KMS-11 (cell line): ENCODE data around the gene FNDC4.

Experiments
- H2AFZ ChIP-seq: fragments of 200-600 bp; sonication (generic); 2 replicates; pipeline ENCODE4 v1.6.1; 2016; ENCODE audit warnings: antibody characterized with exemption, mixed run types, low read depth
- H3K27ac ChIP-seq: fragments of 200-600 bp; sonication (generic); 2 replicates; pipeline ENCODE4 v1.6.1; 2016; ENCODE audit warnings: mild to moderate bottlenecking, mixed run types
- H3K27me3 ChIP-seq: fragments of 200-600 bp; sonication (generic); 2 replicates; pipeline ENCODE4 v1.6.1; 2017; ENCODE audit warnings: mild to moderate bottlenecking, low read depth, mixed run types, moderate library complexity; ENCODE audit not compliant: insufficient read depth
- H3K36me3 ChIP-seq: fragments of 200-600 bp; sonication (generic); 2 replicates; pipeline ENCODE4 v1.6.1; 2017; ENCODE audit warnings: mild to moderate bottlenecking, mixed run types; ENCODE audit not compliant: insufficient read depth
- H3K4me1 ChIP-seq: fragments of 200-600 bp; sonication (generic); 2 replicates; pipeline ENCODE4 v1.6.1; 2016; ENCODE audit warnings: mild to moderate bottlenecking, low read depth, mixed run types; ENCODE audit not compliant: poor library complexity, severe bottlenecking
- H3K4me2 ChIP-seq: fragments of 200-600 bp; sonication (generic); 2 replicates; pipeline ENCODE4 v1.7.0; 2016; ENCODE audit warnings: mild to moderate bottlenecking, mixed run types
- H3K4me3 ChIP-seq: fragments of 200-600 bp; sonication (generic); IDR thresholded peaks from 2 replicates; pipeline ENCODE4 v1.6.1; 2017; ENCODE audit warnings: low read depth, low read length, mixed read lengths; ENCODE audit not compliant: insufficient read depth
- H3K79me2 ChIP-seq: fragments of 200-600 bp; sonication (generic); 2 replicates; pipeline ENCODE4 v1.6.1; 2016; ENCODE audit warnings: low read depth, mixed run types; ENCODE audit not compliant: insufficient read depth
- H3K9ac ChIP-seq: fragments of 200-600 bp; sonication (generic); 2 replicates; pipeline ENCODE4 v1.6.1; 2016; ENCODE audit warnings: mild to moderate bottlenecking, mixed run types
- H4K20me1 ChIP-seq: fragments of 200-600 bp; sonication (generic); 2 replicates; pipeline ENCODE4 v1.6.1; 2016; ENCODE audit warnings: mild to moderate bottlenecking, mixed run types; ENCODE audit not compliant: insufficient read depth
- CTCF ChIP-seq: fragments of 200-600 bp; sonication (generic); conservative IDR thresholded peaks from 2 replicates; pipeline ENCODE4 v1.6.1; 2017; ENCODE audit warnings: low read depth, mild to moderate bottlenecking, antibody characterized with exemption, low read length, moderate library complexity, mixed read lengths

FNDC4 gene

GRCh38 chr2:27451095-27451494, 43.9 kb downstream of the FNDC4 start:
- H3K79me2 ChIP-seq: no peaks in the 10 kb centered on the region
- no peaks in the 10 kb centered on the region for H4K20me1 ChIP-seq
- no peak overlapping the region for H2AFZ ChIP-seq
- H3K36me3 ChIP-seq: no peaks in the 10 kb centered on the region
- H3K4me2 ChIP-seq: no peak overlapping the region
- H3K4me1 ChIP-seq: peaks cover 3% of the 10 kb centered on the region
- no peak overlapping the region for H3K27ac ChIP-seq
- no peak overlapping the region for H3K9ac ChIP-seq
- no peak for TF ChIP-seq CTCF
- no peaks in the 10 kb centered on the region for H3K27me3 ChIP-seq
- no peak overlapping the region for H3K4me3 ChIP-seq

GRCh38 chr2:27448381-27448780, 46.6 kb downstream of the FNDC4 start:
- no peak overlapping the region for H3K4me3 ChIP-seq
- H3K79me2 ChIP-seq: no peaks in the 10 kb centered on the region
- H3K27ac ChIP-seq: no peak overlapping the region
- no peaks in the 10 kb centered on the region for H3K36me3 ChIP-seq
- H3K4me1 ChIP-seq: peaks cover 5% of the 10 kb centered on the region
- H2AFZ ChIP-seq: no peak overlapping the region
- TF ChIP-seq CTCF: no peak
- no peak overlapping the region for H3K9ac ChIP-seq
- H3K27me3 ChIP-seq: no peaks in the 10 kb centered on the region
- no peak overlapping the region for H3K4me2 ChIP-seq
- H4K20me1 ChIP-seq: no peaks in the 10 kb centered on the region

GRCh38 chr2:27446057-27446456, 48.9 kb downstream of the FNDC4 start:
- no peak overlapping the region for H3K4me2 ChIP-seq
- H2AFZ ChIP-seq: no peak overlapping the region
- H3K27me3 ChIP-seq: no peaks in the 10 kb centered on the region
- peaks cover 5% of the 10 kb centered on the region for H3K4me1 ChIP-seq
- H3K4me3 ChIP-seq: no peak overlapping the region
- no peaks in the 10 kb centered on the region for H3K79me2 ChIP-seq
- H3K27ac ChIP-seq: no peak overlapping the region
- no peaks in the 10 kb centered on the region for H4K20me1 ChIP-seq
- no peak overlapping the region for H3K9ac ChIP-seq
- no peaks in the 10 kb centered on the region for H3K36me3 ChIP-seq
- no peak for TF ChIP-seq CTCF

GRCh38 chr2:27445615-27446014, 49.4 kb downstream of the FNDC4 start:
- H2AFZ ChIP-seq: no peak overlapping the region
- no peak for TF ChIP-seq CTCF
- H3K27me3 ChIP-seq: no peaks in the 10 kb centered on the region
- H3K27ac ChIP-seq: no peak overlapping the region
- H4K20me1 ChIP-seq: no peaks in the 10 kb centered on the region
- no peak overlapping the region for H3K4me2 ChIP-seq
- H3K36me3 ChIP-seq: no peaks in the 10 kb centered on the region
- peaks cover 5% of the 10 kb centered on the region for H3K4me1 ChIP-seq
- H3K79me2 ChIP-seq: no peaks in the 10 kb centered on the region
- no peak overlapping the region for H3K9ac ChIP-seq
- no peak overlapping the region for H3K4me3 ChIP-seq
